GM12865 (cell line): ENCODE measurements around the gene PKP1.

Experiments
- DNase-seq: peaks from one replicate; pipeline ENCODE4 v3.0.0; 2010; ENCODE audit warnings: low read depth
- H3K4me3 ChIP-seq: 2 replicates; pipeline ENCODE4 v1.5.1; 2011; ENCODE audit warnings: mild to moderate bottlenecking, low read depth, low read length, control low read depth
- CTCF ChIP-seq: IDR thresholded peaks from 2 replicates; pipeline ENCODE4 v1.5.1; 2011; ENCODE audit warnings: low read length, control low read depth, low read depth, inconsistent platforms; ENCODE audit not compliant: insufficient read depth; ENCODE audit errors: missing control alignments

The PKP1 gene

DNA sequence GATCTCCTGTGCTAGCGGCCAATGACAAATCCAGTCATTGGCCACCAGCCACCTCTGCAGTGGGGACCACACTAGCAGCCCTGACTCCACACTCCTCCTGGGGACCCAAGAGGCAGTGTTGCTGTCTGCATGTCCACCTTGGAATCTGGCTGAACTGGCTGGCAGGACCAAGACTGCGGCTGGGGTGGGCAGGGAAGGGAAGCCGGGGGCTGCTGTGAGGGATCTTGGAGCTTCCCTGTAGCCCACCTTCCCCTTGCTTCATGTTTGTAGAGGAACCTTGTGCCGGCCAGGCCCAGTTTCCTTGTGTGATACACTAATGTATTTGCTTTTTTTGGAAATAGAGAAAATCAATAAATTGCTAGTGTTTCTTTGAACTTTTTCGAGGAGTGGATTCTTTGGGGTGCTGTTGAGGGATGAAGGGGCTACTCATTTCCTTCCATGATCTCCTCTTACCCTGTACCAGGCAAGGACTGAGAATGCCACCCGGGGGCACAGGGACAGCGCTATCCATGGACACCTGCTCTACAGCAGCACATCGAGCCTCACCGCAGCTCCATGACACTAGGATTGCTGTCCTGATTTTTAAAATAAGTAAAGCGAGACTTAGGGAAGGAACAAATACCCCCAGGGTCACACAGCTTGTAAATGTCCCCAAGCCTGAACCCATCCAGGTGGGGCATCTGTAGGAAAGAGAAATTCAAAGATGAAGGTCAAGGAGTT lies 49.5 kb downstream of the PKP1 start:
- TF ChIP-seq CTCF, result no peak
- H3K4me3 ChIP-seq, result no peak overlapping the region
- no peak for DNase-seq

- TF ChIP-seq CTCF, result no peak
- DNase-seq, result no peak
- no peak overlapping the region for H3K4me3 ChIP-seq
These were observed 51.2 kb downstream of the PKP1 start for GRCh38 chr1:201334325-201335173.

DNA sequence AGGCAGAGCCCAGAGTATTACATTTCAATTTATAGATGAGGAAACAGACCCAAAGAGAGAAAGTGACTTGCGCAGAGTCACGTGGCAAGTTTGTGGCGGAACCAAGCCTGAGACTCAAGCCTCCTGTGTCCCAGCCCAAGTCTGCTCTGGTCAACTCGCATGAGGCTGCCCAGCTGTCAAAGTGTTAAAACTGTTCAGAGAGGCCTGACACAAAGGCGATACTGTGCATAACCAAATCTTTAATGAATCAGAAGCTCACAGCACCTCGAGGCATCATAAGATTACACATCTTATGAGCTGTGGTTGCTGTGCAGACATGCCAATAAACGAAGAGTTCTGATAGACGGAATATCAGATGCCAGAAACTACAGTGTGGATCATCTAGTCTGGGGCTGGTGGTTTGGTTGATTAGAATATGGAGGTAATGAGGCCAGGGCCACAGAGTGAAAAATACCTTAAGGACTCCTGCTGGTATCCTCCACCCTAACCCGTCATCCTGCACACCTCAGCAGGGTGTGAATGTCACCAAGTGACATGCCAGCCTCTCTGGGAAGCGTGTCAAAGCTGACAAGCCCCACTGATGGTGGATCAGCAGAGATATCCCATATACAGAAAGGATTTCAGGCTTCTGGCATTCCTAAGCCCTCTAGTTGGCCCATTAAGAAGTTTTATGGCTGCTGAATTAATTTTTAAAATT lies 52.0 kb downstream of the PKP1 start:
- H3K4me3 ChIP-seq, result no peak overlapping the region
- TF ChIP-seq CTCF, result no peak
- DNase-seq, result no peak

GRCh38 chr1:201335901-201336300 lies 52.6 kb downstream of the PKP1 start:
- DNase-seq, result no peak
- TF ChIP-seq CTCF, result no peak
- no peak overlapping the region for H3K4me3 ChIP-seq

GRCh38 chr1:201336711-201337450 lies 53.6 kb downstream of the PKP1 start:
- DNase-seq, result no peak
- no peak overlapping the region for H3K4me3 ChIP-seq
- no peak for TF ChIP-seq CTCF

- DNase-seq, result no peak
- no peak for TF ChIP-seq CTCF
- H3K4me3 ChIP-seq, result no peak overlapping the region
These were observed 58.1 kb downstream of the PKP1 start for GRCh38 chr1:201341377-201341776.
